ENCODE data around the gene KRT34.

Gene KRT34

DNA sequence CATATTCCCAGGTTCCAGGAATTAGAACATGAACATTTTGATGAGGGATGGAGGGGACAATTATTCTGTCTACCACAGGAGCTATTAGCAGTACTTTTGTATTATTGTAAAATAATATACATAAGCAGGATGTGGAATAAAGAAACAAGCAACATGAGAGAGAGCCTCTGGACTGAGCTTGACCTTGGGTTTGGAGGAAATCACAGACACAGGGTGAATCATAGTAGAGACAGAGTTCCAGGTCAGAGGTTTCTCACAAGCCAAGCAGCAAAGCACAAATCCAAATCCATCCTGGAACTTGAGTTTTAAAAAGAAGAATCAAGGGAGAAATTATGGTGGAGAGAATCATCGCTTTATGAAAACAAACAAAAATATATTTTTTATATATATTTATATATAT is 10.2 kb upstream of the KRT34 start:
- no peaks in the 10 kb centered on the region for H3K36me3 ChIP-seq (ENCODE audit: insufficient read depth)
- TF ChIP-seq, protein P1, sequence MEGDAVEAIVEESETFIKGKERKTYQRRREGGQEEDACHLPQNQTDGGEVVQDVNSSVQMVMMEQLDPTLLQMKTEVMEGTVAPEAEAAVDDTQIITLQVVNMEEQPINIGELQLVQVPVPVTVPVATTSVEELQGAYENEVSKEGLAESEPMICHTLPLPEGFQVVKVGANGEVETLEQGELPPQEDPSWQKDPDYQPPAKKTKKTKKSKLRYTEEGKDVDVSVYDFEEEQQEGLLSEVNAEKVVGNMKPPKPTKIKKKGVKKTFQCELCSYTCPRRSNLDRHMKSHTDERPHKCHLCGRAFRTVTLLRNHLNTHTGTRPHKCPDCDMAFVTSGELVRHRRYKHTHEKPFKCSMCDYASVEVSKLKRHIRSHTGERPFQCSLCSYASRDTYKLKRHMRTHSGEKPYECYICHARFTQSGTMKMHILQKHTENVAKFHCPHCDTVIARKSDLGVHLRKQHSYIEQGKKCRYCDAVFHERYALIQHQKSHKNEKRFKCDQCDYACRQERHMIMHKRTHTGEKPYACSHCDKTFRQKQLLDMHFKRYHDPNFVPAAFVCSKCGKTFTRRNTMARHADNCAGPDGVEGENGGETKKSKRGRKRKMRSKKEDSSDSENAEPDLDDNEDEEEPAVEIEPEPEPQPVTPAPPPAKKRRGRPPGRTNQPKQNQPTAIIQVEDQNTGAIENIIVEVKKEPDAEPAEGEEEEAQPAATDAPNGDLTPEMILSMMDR (conservative IDR thresholded peaks at IDR 0.05; ENCODE audit: low read depth, low read length): no peak
- no peak overlapping the region for H3K27ac ChIP-seq
- H3K4me3 ChIP-seq (IDR thresholded peaks at IDR 0.05; ENCODE audit: insufficient read depth, low read depth, low read length): no peak overlapping the region
- H3K27me3 ChIP-seq (ENCODE audit: insufficient read depth, low read depth): no peaks in the 10 kb centered on the region
- no peak overlapping the region for H2AFZ ChIP-seq (ENCODE audit: low read depth)
- H3K4me1 ChIP-seq (ENCODE audit: low read depth, poor library complexity, severe bottlenecking): no peaks in the 10 kb centered on the region
- no peak overlapping the region for H3K9ac ChIP-seq
- H3K79me2 ChIP-seq (ENCODE audit: insufficient read depth, low read depth): no peaks in the 10 kb centered on the region
- no peaks in the 10 kb centered on the region for H4K20me1 ChIP-seq (ENCODE audit: insufficient read depth)
- no peak overlapping the region for H3K4me2 ChIP-seq

DNA sequence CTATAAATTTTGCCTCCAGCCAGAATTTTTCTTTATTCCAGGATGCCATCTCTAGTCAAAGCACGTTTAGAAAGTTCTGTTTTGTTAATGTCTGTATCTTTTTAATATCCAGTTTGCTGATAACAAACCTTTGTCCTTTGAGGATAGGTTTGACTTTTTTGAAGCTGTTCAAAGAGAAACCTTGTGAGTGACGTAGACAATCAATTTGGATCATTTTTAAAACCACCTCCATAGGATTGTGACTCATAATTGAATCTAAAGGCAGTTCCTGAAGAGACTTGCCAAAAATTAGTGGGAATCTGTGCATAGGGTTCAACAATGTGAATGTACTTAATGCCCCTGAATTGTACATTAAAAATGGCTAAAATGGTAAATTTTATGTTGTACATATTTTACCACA is 9.4 kb upstream of the KRT34 start:
- TF ChIP-seq, protein P1 (conservative IDR thresholded peaks at IDR 0.05; ENCODE audit: low read depth, low read length): no peak
- H3K27ac ChIP-seq: no peak overlapping the region
- H4K20me1 ChIP-seq (ENCODE audit: insufficient read depth): no peaks in the 10 kb centered on the region
- H3K27me3 ChIP-seq (ENCODE audit: insufficient read depth, low read depth): no peaks in the 10 kb centered on the region
- no peak overlapping the region for H3K4me3 ChIP-seq (IDR thresholded peaks at IDR 0.05; ENCODE audit: insufficient read depth, low read depth, low read length)
- no peaks in the 10 kb centered on the region for H3K79me2 ChIP-seq (ENCODE audit: insufficient read depth, low read depth)
- H3K9ac ChIP-seq: no peak overlapping the region
- no peaks in the 10 kb centered on the region for H3K36me3 ChIP-seq (ENCODE audit: insufficient read depth)
- H3K4me1 ChIP-seq (ENCODE audit: low read depth, poor library complexity, severe bottlenecking): no peaks in the 10 kb centered on the region
- no peak overlapping the region for H3K4me2 ChIP-seq
- no peak overlapping the region for H2AFZ ChIP-seq (ENCODE audit: low read depth)

DNA sequence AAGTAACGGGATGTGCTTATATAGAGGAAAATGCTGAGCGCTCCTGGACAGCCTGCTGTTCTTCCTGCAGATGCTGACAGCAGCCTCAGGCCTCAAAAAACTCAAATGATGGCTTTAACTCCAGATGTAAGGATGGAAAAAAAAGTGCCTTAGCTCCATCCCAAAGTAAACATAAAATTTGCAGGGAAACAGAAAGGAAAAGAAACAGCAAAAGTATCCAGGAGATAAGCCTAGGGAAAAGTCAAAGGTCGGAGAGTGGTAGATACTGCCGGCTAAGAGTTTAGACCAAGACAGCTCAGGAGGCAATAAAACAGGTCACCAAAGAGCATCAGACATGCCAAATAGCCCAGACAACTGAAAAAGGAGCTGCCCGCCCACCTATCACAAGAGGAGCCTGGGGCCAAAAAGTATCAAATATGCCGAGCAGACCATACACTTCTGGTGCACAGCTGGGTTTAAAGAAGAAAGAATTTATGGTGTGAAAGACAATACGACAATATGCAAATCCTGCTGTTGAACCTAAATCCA is 8.4 kb upstream of the KRT34 start:
- Histone ChIP-seq H3K36me3 (ENCODE audit: insufficient read depth) (no peaks in the 10 kb centered on the region), H3K27me3 (ENCODE audit: insufficient read depth, low read depth) (no peaks in the 10 kb centered on the region), H3K4me3 (IDR thresholded peaks at IDR 0.05; ENCODE audit: insufficient read depth, low read depth, low read length) (no peak overlapping the region), H4K20me1 (ENCODE audit: insufficient read depth) (no peaks in the 10 kb centered on the region), H3K27ac (no peak overlapping the region), H3K9ac (no peak overlapping the region), H2AFZ (ENCODE audit: low read depth) (no peak overlapping the region), H3K4me1 (ENCODE audit: low read depth, poor library complexity, severe bottlenecking) (no peaks in the 10 kb centered on the region), H3K4me2 (no peak overlapping the region), H3K79me2 (ENCODE audit: insufficient read depth, low read depth) (no peaks in the 10 kb centered on the region)
- TF ChIP-seq, protein P1 (conservative IDR thresholded peaks at IDR 0.05; ENCODE audit: low read depth, low read length): no peak

DNA sequence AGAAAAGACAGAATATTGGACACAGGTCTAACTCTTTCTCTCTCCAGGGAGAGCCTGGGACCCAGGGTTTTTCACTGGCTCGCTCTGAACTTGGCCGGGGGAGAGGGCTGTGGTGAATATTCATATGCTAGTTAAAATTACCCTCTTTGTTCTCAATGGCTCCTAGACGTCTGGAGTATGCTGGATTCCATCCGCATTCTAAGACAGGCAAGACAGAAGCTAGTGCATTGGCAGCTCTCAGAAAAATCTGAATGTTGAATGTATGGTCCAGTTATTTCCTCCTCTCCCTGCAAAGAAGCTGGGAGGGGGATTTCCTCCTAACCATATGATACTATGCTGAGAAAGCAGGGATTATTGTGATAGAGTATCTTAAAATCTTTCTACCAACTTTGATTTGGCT is 5.6 kb upstream of the KRT34 start:
- H3K4me1 ChIP-seq (ENCODE audit: low read depth, poor library complexity, severe bottlenecking): no peaks in the 10 kb centered on the region
- H3K27me3 ChIP-seq (ENCODE audit: insufficient read depth, low read depth): no peaks in the 10 kb centered on the region
- TF ChIP-seq, protein P1 (conservative IDR thresholded peaks at IDR 0.05; ENCODE audit: low read depth, low read length): no peak
- no peaks in the 10 kb centered on the region for H3K79me2 ChIP-seq (ENCODE audit: insufficient read depth, low read depth)
- no peak overlapping the region for H3K4me2 ChIP-seq
- no peak overlapping the region for H3K4me3 ChIP-seq (IDR thresholded peaks at IDR 0.05; ENCODE audit: insufficient read depth, low read depth, low read length)
- H2AFZ ChIP-seq (ENCODE audit: low read depth): no peak overlapping the region
- H4K20me1 ChIP-seq (ENCODE audit: insufficient read depth): no peaks in the 10 kb centered on the region
- no peak overlapping the region for H3K9ac ChIP-seq
- H3K27ac ChIP-seq: no peak overlapping the region
- no peaks in the 10 kb centered on the region for H3K36me3 ChIP-seq (ENCODE audit: insufficient read depth)

Measured in KMS-11 (cell line).